Measurements from ENCODE around the gene CNN3.

The CNN3 gene

GRCh38 chr1:94856868-94857267, 70.0 kb downstream of the CNN3 start:
- Mint-ChIP-seq H3K27me3 (ENCODE audit: low read depth) (peaks cover 4% of the 10 kb centered on the region), H3K4me3 (no peak overlapping the region), H3K36me3 (ENCODE audit: low read depth) (peaks cover 3% of the 10 kb centered on the region), H3K4me1 (peaks cover 37% of the 10 kb centered on the region), H3K9me3 (no peaks in the 10 kb centered on the region), H3K27ac (no peak overlapping the region)
- TF ChIP-seq CTCF (IDR thresholded peaks at IDR 0.05; ENCODE audit: unreplicated experiment in 3 of 3): no peak

GRCh38 chr1:94856004-94856403, 70.9 kb downstream of the CNN3 start:
- Mint-ChIP-seq H3K27ac (no peak overlapping the region), H3K4me1 (peaks cover 29% of the 10 kb centered on the region), H3K9me3 (no peaks in the 10 kb centered on the region), H3K4me3 (no peak overlapping the region), H3K27me3 (ENCODE audit: low read depth) (peaks cover 4% of the 10 kb centered on the region), H3K36me3 (ENCODE audit: low read depth) (peaks cover 3% of the 10 kb centered on the region)
- TF ChIP-seq CTCF (IDR thresholded peaks at IDR 0.05; ENCODE audit: unreplicated experiment in 3 of 3): no peak

GRCh38 chr1:94855307-94855700, 71.6 kb downstream of the CNN3 start:
- no peaks in the 10 kb centered on the region for H3K9me3 Mint-ChIP-seq
- TF ChIP-seq CTCF (IDR thresholded peaks at IDR 0.05; ENCODE audit: unreplicated experiment in 3 of 3): no peak
- H3K4me1 Mint-ChIP-seq: peaks cover 22% of the 10 kb centered on the region
- no peak overlapping the region for H3K27ac Mint-ChIP-seq
- peaks cover 4% of the 10 kb centered on the region for H3K27me3 Mint-ChIP-seq (ENCODE audit: low read depth)
- H3K36me3 Mint-ChIP-seq (ENCODE audit: low read depth): peaks cover 3% of the 10 kb centered on the region
- no peak overlapping the region for H3K4me3 Mint-ChIP-seq

GRCh38 chr1:94854458-94855306, 72.2 kb downstream of the CNN3 start:
- no peak overlapping the region for H3K4me3 Mint-ChIP-seq
- H3K27ac Mint-ChIP-seq: no peak overlapping the region
- H3K27me3 Mint-ChIP-seq (ENCODE audit: low read depth): peaks cover 4% of the 10 kb centered on the region
- H3K9me3 Mint-ChIP-seq: no peaks in the 10 kb centered on the region
- H3K36me3 Mint-ChIP-seq (ENCODE audit: low read depth): peaks cover 3% of the 10 kb centered on the region
- peak; percentile 82 to 90 (median 86) for TF ChIP-seq CTCF (IDR thresholded peaks at IDR 0.05; ENCODE audit: unreplicated experiment in 3 of 3)
- H3K4me1 Mint-ChIP-seq: peaks cover 16% of the 10 kb centered on the region

- TF ChIP-seq CTCF (IDR thresholded peaks at IDR 0.05; ENCODE audit: unreplicated experiment in 3 of 3): peak; percentile 18 to 45 (median 31)
Observed at GRCh38 chr1:94852788-94853187, 74.1 kb downstream of the CNN3 start.

GRCh38 chr1:94851571-94851970, 75.3 kb downstream of the CNN3 start:
- Mint-ChIP-seq H3K4me3 (no peak overlapping the region), H3K36me3 (ENCODE audit: low read depth) (no peaks in the 10 kb centered on the region), H3K27me3 (ENCODE audit: low read depth) (no peaks in the 10 kb centered on the region), H3K9me3 (no peaks in the 10 kb centered on the region), H3K27ac (no peak overlapping the region), H3K4me1 (peaks cover 10% of the 10 kb centered on the region)
- no peak for TF ChIP-seq CTCF (IDR thresholded peaks at IDR 0.05; ENCODE audit: unreplicated experiment in 3 of 3)

More at GRCh38 chr1:94852788-94853187, 74.1 kb downstream of the CNN3 start:
- no peaks in the 10 kb centered on the region for H3K36me3 Mint-ChIP-seq (ENCODE audit: low read depth)
- H3K4me3 Mint-ChIP-seq: no peak overlapping the region
- H3K27ac Mint-ChIP-seq: no peak overlapping the region
- H3K9me3 Mint-ChIP-seq: no peaks in the 10 kb centered on the region
- no peaks in the 10 kb centered on the region for H3K27me3 Mint-ChIP-seq (ENCODE audit: low read depth)
- peaks cover 4% of the 10 kb centered on the region for H3K4me1 Mint-ChIP-seq

Measured in nephron (organoid).